Activated naive CD4-positive, alpha-beta T cell treated with anti-CD3 and anti-CD28 coated beads, Interleukin-2, amount 10 ng/mL, durations not matched to agents 7 days and 5 days (primary cell): Measurements from ENCODE around the gene CYTH4.
A peak's percentile ranks its signal among the peaks of the same experiment; 100 is the strongest.

Experiments
- CTCF ChIA-PET: fragments of 350-600 bp; sonication (Branson Sonifier 250); formaldehyde crosslinking; loops from one replicate; lab custom pipeline; 2021; ENCODE audit warnings: antibody characterized with exemption; lab: Charles Lee
- DNase-seq: peaks from one replicate; pipeline ENCODE4 v3.0.0-alpha.2; 2020
- H3K27ac Mint-ChIP-seq: one replicate; pipeline ENCODE4 v1.8.0; 2021; ENCODE audit warnings: mild to moderate bottlenecking, moderate library complexity, mixed read lengths
- H3K27me3 Mint-ChIP-seq: one replicate; pipeline ENCODE4 v1.8.0; 2021; ENCODE audit warnings: mild to moderate bottlenecking, mixed read lengths
- H3K36me3 Mint-ChIP-seq: one replicate; pipeline ENCODE4 v1.8.0; 2021; ENCODE audit warnings: mixed read lengths
- H3K4me1 Mint-ChIP-seq: one replicate; pipeline ENCODE4 v1.8.0; 2021; ENCODE audit warnings: mixed read lengths
- H3K4me3 Mint-ChIP-seq: one replicate; pipeline ENCODE4 v1.8.0; 2021; ENCODE audit warnings: mild to moderate bottlenecking, moderate library complexity, mixed read lengths
- H3K9me3 Mint-ChIP-seq: one replicate; pipeline ENCODE4 v1.8.0; 2021; ENCODE audit warnings: mixed read lengths

CYTH4 gene

GRCh38 chr22:37281646-37282384, 493 bp upstream of the CYTH4 start:
- peaks cover 33% of the 10 kb centered on the region for H3K36me3 Mint-ChIP-seq
- peak overlapping the region; percentile 85 for H3K4me3 Mint-ChIP-seq
- CTCF ChIA-PET, result interaction anchor here (1.2 to 1.6 kb wide), 6 partner anchors 12 to 146 kb away, joined by 3 to 7 read pairs (median 4); no protein-coding TSS in a partner anchor
- H3K27ac Mint-ChIP-seq, result peak overlapping the region; percentile 86
- peaks cover 15% of the 10 kb centered on the region for H3K27me3 Mint-ChIP-seq
- DNase-seq, result no peak
- peaks cover 46% of the 10 kb centered on the region for H3K4me1 Mint-ChIP-seq
- no peaks in the 10 kb centered on the region for H3K9me3 Mint-ChIP-seq

GRCh38 chr22:37283393-37283937, 1.2 kb downstream of the CYTH4 start:
- DNase-seq, result peak; percentile 56
- Mint-ChIP-seq H3K36me3 (peaks cover 46% of the 10 kb centered on the region), H3K27me3 (peaks cover 9% of the 10 kb centered on the region), H3K9me3 (no peaks in the 10 kb centered on the region), H3K4me1 (peaks cover 58% of the 10 kb centered on the region), H3K27ac (peak overlapping the region; percentile 86), H3K4me3 (peak overlapping the region; percentile 85)
- CTCF ChIA-PET, result interaction anchor here (0.8 to 1.5 kb wide), 5 partner anchors 13 to 41 kb away, joined by 3 to 5 read pairs (median 3); no protein-coding TSS in a partner anchor

- Mint-ChIP-seq H3K36me3 (peaks cover 54% of the 10 kb centered on the region), H3K4me3 (peak overlapping the region; percentile 85), H3K27me3 (peaks cover 1% of the 10 kb centered on the region), H3K27ac (peak overlapping the region; percentile 86), H3K9me3 (no peaks in the 10 kb centered on the region), H3K4me1 (peaks cover 63% of the 10 kb centered on the region)
- DNase-seq, result no peak
- CTCF ChIA-PET, result interaction anchor here (0.8 to 1.0 kb wide), 4 partner anchors 17 to 30 kb away, joined by 3 read pairs; no protein-coding TSS in a partner anchor
Observed at GRCh38 chr22:37284126-37284804, 2.0 kb downstream of the CYTH4 start.

GRCh38 chr22:37284805-37285355, 2.6 kb downstream of the CYTH4 start:
- Mint-ChIP-seq H3K27me3 (no peaks in the 10 kb centered on the region), H3K4me3 (peak overlapping the region; percentile 85), H3K36me3 (peaks cover 61% of the 10 kb centered on the region), H3K27ac (peak overlapping the region; percentile 86), H3K9me3 (no peaks in the 10 kb centered on the region), H3K4me1 (peaks cover 70% of the 10 kb centered on the region)
- DNase-seq, result peak; percentile 70
- CTCF ChIA-PET, result interaction anchor here (1.0 kb wide), 2 partner anchors 25 to 30 kb away, joined by 3 read pairs; no protein-coding TSS in a partner anchor

- Mint-ChIP-seq H3K27me3 (no peaks in the 10 kb centered on the region), H3K4me3 (peak overlapping the region; percentile 85), H3K4me1 (peaks cover 79% of the 10 kb centered on the region), H3K9me3 (no peaks in the 10 kb centered on the region), H3K27ac (no peak overlapping the region), H3K36me3 (peaks cover 70% of the 10 kb centered on the region)
- CTCF ChIA-PET, result interaction anchor here (0.9 to 1.6 kb wide), 3 partner anchors 14 to 25 kb away, joined by 3 to 5 read pairs (median 5); no protein-coding TSS in a partner anchor
- no peak for DNase-seq
Observed at GRCh38 chr22:37285937-37286336, 3.6 kb downstream of the CYTH4 start.

- CTCF ChIA-PET, result no interaction called here
- Mint-ChIP-seq H3K36me3 (peaks cover 86% of the 10 kb centered on the region), H3K27me3 (no peaks in the 10 kb centered on the region), H3K27ac (no peak overlapping the region), H3K4me3 (no peak overlapping the region), H3K4me1 (peaks cover 76% of the 10 kb centered on the region), H3K9me3 (peaks cover 2% of the 10 kb centered on the region)
- DNase-seq, result no peak
Observed at GRCh38 chr22:37287550-37287951, 5.2 kb downstream of the CYTH4 start.

- peaks cover 89% of the 10 kb centered on the region for H3K36me3 Mint-ChIP-seq
- H3K27ac Mint-ChIP-seq, result no peak overlapping the region
- no peak overlapping the region for H3K4me3 Mint-ChIP-seq
- peaks cover 82% of the 10 kb centered on the region for H3K4me1 Mint-ChIP-seq
- no peaks in the 10 kb centered on the region for H3K27me3 Mint-ChIP-seq
- peaks cover 2% of the 10 kb centered on the region for H3K9me3 Mint-ChIP-seq
- CTCF ChIA-PET, result no interaction called here
- no peak for DNase-seq
Observed at GRCh38 chr22:37288521-37288920, 6.2 kb downstream of the CYTH4 start.

GRCh38 chr22:37289156-37289735, 6.9 kb downstream of the CYTH4 start:
- peaks cover 2% of the 10 kb centered on the region for H3K9me3 Mint-ChIP-seq
- no peak for DNase-seq
- CTCF ChIA-PET, result no interaction called here
- peaks cover 83% of the 10 kb centered on the region for H3K4me1 Mint-ChIP-seq
- peak overlapping the region; percentile 51 for H3K27ac Mint-ChIP-seq
- H3K4me3 Mint-ChIP-seq, result no peak overlapping the region
- H3K36me3 Mint-ChIP-seq, result peaks cover 88% of the 10 kb centered on the region
- no peaks in the 10 kb centered on the region for H3K27me3 Mint-ChIP-seq

- Mint-ChIP-seq H3K27ac (peak overlapping the region; percentile 37), H3K4me1 (peaks cover 84% of the 10 kb centered on the region), H3K4me3 (no peak overlapping the region), H3K27me3 (no peaks in the 10 kb centered on the region), H3K9me3 (peaks cover 2% of the 10 kb centered on the region), H3K36me3 (peaks cover 92% of the 10 kb centered on the region)
- no peak for DNase-seq
- CTCF ChIA-PET, result interaction anchor here (1.2 kb wide), 1 partner anchor 143 kb away, joined by 3 read pairs; no protein-coding TSS in a partner anchor
Observed at GRCh38 chr22:37290737-37291136, 8.4 kb downstream of the CYTH4 start.

GRCh38 chr22:37291559-37292298, 9.4 kb downstream of the CYTH4 start:
- peaks cover 81% of the 10 kb centered on the region for H3K4me1 Mint-ChIP-seq
- H3K27me3 Mint-ChIP-seq, result no peaks in the 10 kb centered on the region
- H3K27ac Mint-ChIP-seq, result peak overlapping the region; percentile 49
- peaks cover 2% of the 10 kb centered on the region for H3K9me3 Mint-ChIP-seq
- no peak overlapping the region for H3K4me3 Mint-ChIP-seq
- no peak for DNase-seq
- CTCF ChIA-PET, result no interaction called here
- peaks cover 89% of the 10 kb centered on the region for H3K36me3 Mint-ChIP-seq

GRCh38 chr22:37292641-37293040, 10.3 kb downstream of the CYTH4 start:
- DNase-seq, result no peak
- CTCF ChIA-PET, result no interaction called here
- Mint-ChIP-seq H3K9me3 (peaks cover 2% of the 10 kb centered on the region), H3K4me3 (no peak overlapping the region), H3K27me3 (no peaks in the 10 kb centered on the region), H3K27ac (no peak overlapping the region), H3K4me1 (peaks cover 81% of the 10 kb centered on the region), H3K36me3 (peaks cover 88% of the 10 kb centered on the region)

- no peak for DNase-seq
- no peak overlapping the region for H3K4me3 Mint-ChIP-seq
- CTCF ChIA-PET, result no interaction called here
- H3K27me3 Mint-ChIP-seq, result no peaks in the 10 kb centered on the region
- peaks cover 2% of the 10 kb centered on the region for H3K9me3 Mint-ChIP-seq
- H3K27ac Mint-ChIP-seq, result no peak overlapping the region
- peaks cover 89% of the 10 kb centered on the region for H3K36me3 Mint-ChIP-seq
- peaks cover 83% of the 10 kb centered on the region for H3K4me1 Mint-ChIP-seq
Observed at GRCh38 chr22:37293172-37293571, 10.9 kb downstream of the CYTH4 start.

GRCh38 chr22:37294747-37295146, 12.4 kb downstream of the CYTH4 start:
- peaks cover 88% of the 10 kb centered on the region for H3K36me3 Mint-ChIP-seq
- DNase-seq, result no peak
- no peak overlapping the region for H3K4me3 Mint-ChIP-seq
- H3K27me3 Mint-ChIP-seq, result no peaks in the 10 kb centered on the region
- H3K4me1 Mint-ChIP-seq, result peaks cover 84% of the 10 kb centered on the region
- CTCF ChIA-PET, result no interaction called here
- H3K9me3 Mint-ChIP-seq, result peaks cover 2% of the 10 kb centered on the region
- H3K27ac Mint-ChIP-seq, result peak overlapping the region; percentile 84
